ENCODE results near the gene OR7A5.

OR7A5 gene

GRCh38 chr19:14835011-14835410 lies at the start of gene OR7A5, which contains the start of gene OR7C1:
TSS of gene OR7A5 (minus strand) at chr19:14835185. CDS start at chr19:14828241, 6,944 bp downstream.
TSS of gene OR7C1 (minus strand) at chr19:14835185. CDS start at chr19:14800136, 35,049 bp downstream.
- TF ChIP-seq, protein P1, sequence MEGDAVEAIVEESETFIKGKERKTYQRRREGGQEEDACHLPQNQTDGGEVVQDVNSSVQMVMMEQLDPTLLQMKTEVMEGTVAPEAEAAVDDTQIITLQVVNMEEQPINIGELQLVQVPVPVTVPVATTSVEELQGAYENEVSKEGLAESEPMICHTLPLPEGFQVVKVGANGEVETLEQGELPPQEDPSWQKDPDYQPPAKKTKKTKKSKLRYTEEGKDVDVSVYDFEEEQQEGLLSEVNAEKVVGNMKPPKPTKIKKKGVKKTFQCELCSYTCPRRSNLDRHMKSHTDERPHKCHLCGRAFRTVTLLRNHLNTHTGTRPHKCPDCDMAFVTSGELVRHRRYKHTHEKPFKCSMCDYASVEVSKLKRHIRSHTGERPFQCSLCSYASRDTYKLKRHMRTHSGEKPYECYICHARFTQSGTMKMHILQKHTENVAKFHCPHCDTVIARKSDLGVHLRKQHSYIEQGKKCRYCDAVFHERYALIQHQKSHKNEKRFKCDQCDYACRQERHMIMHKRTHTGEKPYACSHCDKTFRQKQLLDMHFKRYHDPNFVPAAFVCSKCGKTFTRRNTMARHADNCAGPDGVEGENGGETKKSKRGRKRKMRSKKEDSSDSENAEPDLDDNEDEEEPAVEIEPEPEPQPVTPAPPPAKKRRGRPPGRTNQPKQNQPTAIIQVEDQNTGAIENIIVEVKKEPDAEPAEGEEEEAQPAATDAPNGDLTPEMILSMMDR (IDR thresholded peaks at IDR 0.05; ENCODE audit: low read depth, low read length, missing control alignments) = no peak
- no peak within 1 kb of the TSS for H3K4me3 ChIP-seq (ENCODE audit: low read depth, low read length)
- DNase-seq (ENCODE audit: low read depth) = no peak

GRCh38 chr19:14871619-14872230 lies 36.7 kb upstream of the OR7A5 start:
- H3K4me3 ChIP-seq (ENCODE audit: low read depth, low read length) = no peak overlapping the region
- TF ChIP-seq, protein P1 (IDR thresholded peaks at IDR 0.05; ENCODE audit: low read depth, low read length, missing control alignments) = peak; percentile 35
- no peak for DNase-seq (ENCODE audit: low read depth)

- H3K4me3 ChIP-seq (ENCODE audit: low read depth, low read length) = no peak overlapping the region
- TF ChIP-seq, protein P1 (IDR thresholded peaks at IDR 0.05; ENCODE audit: low read depth, low read length, missing control alignments) = no peak
- DNase-seq (ENCODE audit: low read depth) = no peak
Measured at GRCh38 chr19:14868497-14868896, 33.5 kb upstream of the OR7A5 start.

GRCh38 chr19:14848822-14849221 lies 13.8 kb upstream of the OR7A5 start, which contains the start of gene OR7A10:
TSS of gene OR7A10 (minus strand) at chr19:14848922. CDS start at chr19:14841877, 7,045 bp downstream.
- TF ChIP-seq, protein P1 (IDR thresholded peaks at IDR 0.05; ENCODE audit: low read depth, low read length, missing control alignments) = no peak
- no peak within 1 kb of the TSS for H3K4me3 ChIP-seq (ENCODE audit: low read depth, low read length)
- DNase-seq (ENCODE audit: low read depth) = no peak

GRCh38 chr19:14843578-14843977 lies 8.6 kb upstream of the OR7A5 start:
- no peak for DNase-seq (ENCODE audit: low read depth)
- TF ChIP-seq, protein P1 (IDR thresholded peaks at IDR 0.05; ENCODE audit: low read depth, low read length, missing control alignments) = no peak
- H3K4me3 ChIP-seq (ENCODE audit: low read depth, low read length) = no peak overlapping the region

DNA sequence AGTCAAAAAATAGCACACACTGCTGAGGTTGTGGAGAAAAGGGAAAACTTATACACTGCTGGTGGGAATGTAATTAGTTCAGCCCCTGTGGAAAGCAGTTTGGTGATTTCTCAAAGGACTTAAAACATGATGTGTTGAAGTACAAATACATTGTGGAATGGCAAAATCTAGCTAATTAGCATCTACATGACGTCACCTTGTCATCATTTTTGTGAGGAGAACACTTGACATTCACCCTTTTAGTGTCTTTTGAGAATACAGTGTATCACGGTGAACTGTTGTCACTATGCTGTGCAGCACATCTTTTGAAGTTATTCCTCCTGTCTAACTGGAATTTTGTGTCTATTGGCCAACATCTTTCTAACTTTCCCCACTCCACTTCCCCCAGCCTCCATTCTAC lies 8.2 kb upstream of the OR7A5 start:
- TF ChIP-seq, protein P1 (IDR thresholded peaks at IDR 0.05; ENCODE audit: low read depth, low read length, missing control alignments) = no peak
- no peak overlapping the region for H3K4me3 ChIP-seq (ENCODE audit: low read depth, low read length)
- DNase-seq (ENCODE audit: low read depth) = no peak

DNA sequence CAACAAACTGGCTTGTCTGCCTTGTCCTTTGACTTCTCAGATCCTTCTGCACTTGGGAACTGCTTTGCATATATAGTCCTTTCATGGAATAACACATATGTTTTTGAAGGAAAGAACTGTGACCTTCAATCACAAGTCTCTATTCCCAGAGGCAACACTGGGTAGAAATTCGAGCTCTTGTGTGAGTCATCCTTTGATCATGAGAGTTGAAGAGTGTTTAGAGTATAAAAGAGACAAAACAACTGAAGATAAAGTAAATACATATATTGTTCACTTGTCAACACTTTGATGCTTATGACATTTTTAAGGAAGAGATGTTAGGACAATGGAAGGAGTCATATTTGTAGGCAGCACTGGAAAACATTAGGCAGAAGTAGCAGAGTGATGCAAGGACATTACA lies 5.2 kb upstream of the OR7A5 start:
- TF ChIP-seq, protein P1 (IDR thresholded peaks at IDR 0.05; ENCODE audit: low read depth, low read length, missing control alignments) = no peak
- DNase-seq (ENCODE audit: low read depth) = no peak

More for the DNA sequence above, 5.2 kb upstream of the OR7A5 start:
- no peak overlapping the region for H3K4me3 ChIP-seq (ENCODE audit: low read depth, low read length)

Data from GM12864 (cell line).